ENCODE results near the gene MED27. TPM values are rescaled to one million over a fixed set of nuclear protein-coding genes. Genes with fewer than 3 reads are reported as not detected.

The MED27 gene
- total and polyA plus RNA-seq, 12 donors: 8.0 to 20.7 (median 17.1) TPM

DNA sequence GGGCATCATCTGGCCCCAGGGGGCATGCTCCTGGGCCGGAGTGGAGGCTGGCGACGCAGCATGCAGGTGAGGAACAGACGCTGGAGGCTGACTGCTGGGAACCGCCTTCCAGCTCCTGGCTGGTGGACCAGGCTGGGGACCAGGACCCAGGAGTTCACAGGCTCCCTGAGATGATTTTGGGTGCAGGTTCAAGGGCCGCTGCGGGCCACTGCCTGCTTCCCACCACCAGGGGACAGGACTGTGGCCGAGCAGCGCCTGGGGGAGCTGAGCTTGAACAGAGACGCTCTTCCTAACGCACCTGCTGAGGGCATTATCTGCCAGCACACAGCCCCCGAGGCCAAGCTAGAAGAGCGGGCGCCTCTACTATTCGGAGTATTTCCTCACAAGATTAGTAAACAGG, 207.7 kb downstream of the MED27 start:
- intact Hi-C loops (cut with DNase I): no loop called here
- no peak for ATAC-seq
- H3K4me3 ChIP-seq: no peak overlapping the region
- WGBS, 2 donors: 88 to 90% methylated on average over 15 of the region's 15 CpGs
- no peak for DNase-seq
- H3K4me1 ChIP-seq: no peaks in the 10 kb centered on the region
- H3K27ac ChIP-seq: no peak overlapping the region
- H3K36me3 ChIP-seq: peaks cover 0 to 5% (median 0%) of the 10 kb centered on the region in 9 donors
- no peaks in the 10 kb centered on the region for H3K27me3 ChIP-seq
- no peaks in the 10 kb centered on the region for H3K9me3 ChIP-seq
- TF ChIP-seq, protein P1, sequence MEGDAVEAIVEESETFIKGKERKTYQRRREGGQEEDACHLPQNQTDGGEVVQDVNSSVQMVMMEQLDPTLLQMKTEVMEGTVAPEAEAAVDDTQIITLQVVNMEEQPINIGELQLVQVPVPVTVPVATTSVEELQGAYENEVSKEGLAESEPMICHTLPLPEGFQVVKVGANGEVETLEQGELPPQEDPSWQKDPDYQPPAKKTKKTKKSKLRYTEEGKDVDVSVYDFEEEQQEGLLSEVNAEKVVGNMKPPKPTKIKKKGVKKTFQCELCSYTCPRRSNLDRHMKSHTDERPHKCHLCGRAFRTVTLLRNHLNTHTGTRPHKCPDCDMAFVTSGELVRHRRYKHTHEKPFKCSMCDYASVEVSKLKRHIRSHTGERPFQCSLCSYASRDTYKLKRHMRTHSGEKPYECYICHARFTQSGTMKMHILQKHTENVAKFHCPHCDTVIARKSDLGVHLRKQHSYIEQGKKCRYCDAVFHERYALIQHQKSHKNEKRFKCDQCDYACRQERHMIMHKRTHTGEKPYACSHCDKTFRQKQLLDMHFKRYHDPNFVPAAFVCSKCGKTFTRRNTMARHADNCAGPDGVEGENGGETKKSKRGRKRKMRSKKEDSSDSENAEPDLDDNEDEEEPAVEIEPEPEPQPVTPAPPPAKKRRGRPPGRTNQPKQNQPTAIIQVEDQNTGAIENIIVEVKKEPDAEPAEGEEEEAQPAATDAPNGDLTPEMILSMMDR (IDR thresholded peaks at IDR 0.05): peak in 4 of 9 donors; percentile 7 to 28 (median 19)

DNA sequence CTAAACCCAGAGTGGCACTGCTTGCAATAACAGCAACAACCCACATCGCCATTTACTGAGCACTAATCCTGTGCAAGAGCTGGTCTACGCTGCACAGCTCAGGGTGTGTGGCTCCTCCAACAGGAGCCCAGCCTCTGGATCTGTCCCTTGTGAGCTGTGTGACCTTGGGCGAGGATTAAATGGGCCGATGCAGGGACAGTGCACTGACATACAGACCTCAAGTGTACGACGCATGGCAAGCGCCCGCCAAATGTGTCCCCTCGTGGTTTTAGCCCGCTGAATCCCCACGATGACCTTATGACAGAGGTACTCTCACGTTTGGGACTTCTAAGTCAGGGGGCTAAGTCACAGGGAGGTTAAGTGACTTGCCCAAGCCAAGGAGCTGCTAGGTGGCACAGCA, 209.5 kb downstream of the MED27 start:
- TF ChIP-seq, protein P1 (IDR thresholded peaks at IDR 0.05): no peak
- WGBS, 2 donors: 94 to 96% methylated on average over 12 of the region's 12 CpGs
- Histone ChIP-seq H3K27ac (no peak overlapping the region), H3K4me3 (no peak overlapping the region), H3K9me3 (no peaks in the 10 kb centered on the region), H3K4me1 (no peaks in the 10 kb centered on the region), H3K36me3 (peaks cover 0 to 5% (median 0%) of the 10 kb centered on the region in 9 donors), H3K27me3 (no peaks in the 10 kb centered on the region)
- ATAC-seq (no peak), DNase-seq (no peak)
- intact Hi-C loops (cut with DNase I): no loop called here

DNA sequence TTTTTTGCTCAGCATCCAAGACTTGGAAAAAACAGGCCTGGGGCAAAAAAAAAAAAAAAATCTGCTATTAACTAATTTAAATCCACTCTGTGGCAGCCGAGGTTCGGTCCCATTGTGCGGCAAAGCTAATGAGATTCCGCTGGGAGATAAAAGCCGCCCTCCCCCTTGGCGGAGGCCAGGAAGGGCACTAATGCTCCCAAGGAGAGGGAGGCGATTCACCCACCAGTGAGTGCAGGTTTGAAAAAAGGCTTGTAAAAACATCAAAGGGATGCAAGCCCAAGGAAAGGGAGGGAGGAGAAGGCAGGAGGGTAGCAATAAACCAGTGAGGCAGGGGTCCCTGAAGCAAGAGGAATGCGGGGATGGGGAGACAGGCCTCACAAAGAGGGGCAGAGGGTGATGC, 210.3 kb downstream of the MED27 start:
- ATAC-seq (no peak), DNase-seq (no peak)
- no peak overlapping the region for H3K27ac ChIP-seq
- intact Hi-C loops (cut with DNase I): loop anchor here in 1 of 10 donors (1.0 kb wide), 1 partner anchor 20 kb away; no protein-coding TSS in a partner anchor
- no peaks in the 10 kb centered on the region for H3K4me1 ChIP-seq
- no peak overlapping the region for H3K4me3 ChIP-seq
- TF ChIP-seq, protein P1 (IDR thresholded peaks at IDR 0.05): no peak
- no peaks in the 10 kb centered on the region for H3K9me3 ChIP-seq
- WGBS, 2 donors: 85 to 90% methylated on average over 8 of the region's 8 CpGs
- no peaks in the 10 kb centered on the region for H3K27me3 ChIP-seq
- peaks cover 0 to 5% (median 0%) of the 10 kb centered on the region in 9 donors for H3K36me3 ChIP-seq

DNA sequence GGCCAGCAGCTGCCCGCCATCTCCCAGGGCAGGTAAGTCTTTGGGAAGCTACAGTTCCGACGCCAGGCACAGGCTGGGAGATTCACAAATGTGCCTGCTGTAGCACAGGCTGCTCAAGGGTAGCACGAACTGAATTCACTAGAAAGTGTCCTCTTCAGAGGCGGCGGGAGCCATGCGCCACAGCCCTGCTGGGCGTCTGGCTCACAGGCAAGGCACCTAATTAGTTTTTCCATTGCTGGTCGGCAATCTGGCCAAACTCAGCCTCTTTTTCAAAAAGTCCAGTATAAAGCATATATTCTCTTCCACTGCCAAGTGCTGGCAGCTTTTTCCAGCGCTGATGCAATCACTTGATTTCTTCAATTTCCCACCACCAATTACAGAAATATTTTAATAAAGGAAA, 210.9 kb downstream of the MED27 start:
- H3K4me3 ChIP-seq: no peak overlapping the region
- intact Hi-C loops (cut with DNase I): loop anchor here in 1 of 10 donors (1.0 kb wide), 1 partner anchor 19 kb away; no protein-coding TSS in a partner anchor
- ATAC-seq: peak in 1 of 8 donors; percentile 14

More for the DNA sequence above, 210.9 kb downstream of the MED27 start:
- 90 to 95% methylated on average over 10 of the region's 10 CpGs for WGBS, 2 donors
- no peak for DNase-seq
- Histone ChIP-seq H3K27me3 (no peaks in the 10 kb centered on the region), H3K9me3 (no peaks in the 10 kb centered on the region), H3K27ac (no peak overlapping the region), H3K36me3 (peaks cover 0 to 5% (median 0%) of the 10 kb centered on the region in 9 donors), H3K4me1 (no peaks in the 10 kb centered on the region)
- TF ChIP-seq, protein P1 (IDR thresholded peaks at IDR 0.05): no peak

Measured in heart right ventricle (tissue), 16 donors.